Keratinocyte (primary cell): ENCODE data around the gene MAEA. TPM values are rescaled to one million over a fixed set of nuclear protein-coding genes. Genes with fewer than 3 reads are reported as not detected.

ENCODE experiments used
- DNase-seq: peaks from one replicate; pipeline ENCODE4 v3.0.0-alpha.2; 2011; ENCODE audit warnings: low read depth, missing footprints, low spot score
- FAIRE-seq: peaks from 2 replicates; lab custom pipeline; 2011; peaks lifted over from hg19 to GRCh38; lab: Jason Lieb, UNC
- H2AFZ ChIP-seq: 2 replicates; pipeline ENCODE4 v1.6.0; 2012; ENCODE audit warnings: low read length, control low read depth, inconsistent platforms; ENCODE audit not compliant: control insufficient read depth
- H3K27ac ChIP-seq: 2 replicates; pipeline ENCODE4 v1.5.1; 2011; ENCODE audit warnings: low read length; ENCODE audit not compliant: control insufficient read depth, insufficient read depth
- H3K27me3 ChIP-seq: 3 replicates; pipeline ENCODE4 v1.6.0; 2011; ENCODE audit warnings: low read length; ENCODE audit not compliant: control insufficient read depth, insufficient read depth; ENCODE audit errors: extremely low read depth
- H3K36me3 ChIP-seq, 2 experiments: 2 replicates in 1 of 2; 3 replicates in 1 of 2; pipeline ENCODE4 v1.5.1; 2011; ENCODE audit warnings: low read length in 2 of 2, mild to moderate bottlenecking in 1 of 2; ENCODE audit not compliant: control insufficient read depth in 2 of 2, insufficient read depth in 2 of 2; ENCODE audit errors: extremely low read depth in 1 of 2
- H3K4me1 ChIP-seq: 3 replicates; pipeline ENCODE4 v1.5.1; 2011; ENCODE audit warnings: low read length; ENCODE audit not compliant: control insufficient read depth, insufficient read depth; ENCODE audit errors: extremely low read depth
- H3K4me2 ChIP-seq: 3 replicates; pipeline ENCODE4 v1.6.0; 2011; ENCODE audit warnings: low read depth, low read length; ENCODE audit not compliant: control insufficient read depth, insufficient read depth; ENCODE audit errors: extremely low read depth
- H3K4me3 ChIP-seq, 3 experiments: fragments of 200-600 bp in 1 of 3; sonication (generic) in 1 of 3; 2 replicates in 2 of 3; 3 replicates in 1 of 3; pipeline ENCODE4 v1.5.1; 2011 to 2016; ENCODE audit warnings: low read length in 3 of 3, mild to moderate bottlenecking in 3 of 3, control low read depth in 2 of 3, inconsistent platforms in 1 of 3, low read depth in 1 of 3, mixed read lengths in 1 of 3, mixed run types in 1 of 3, moderate library complexity in 1 of 3; ENCODE audit not compliant: control insufficient read depth in 2 of 3, insufficient read depth in 2 of 3; ENCODE audit errors: extremely low read depth in 1 of 3
- H3K79me2 ChIP-seq: 2 replicates; pipeline ENCODE4 v1.6.0; 2012; ENCODE audit warnings: low read length; ENCODE audit not compliant: control insufficient read depth, insufficient read depth
- H3K9ac ChIP-seq: 3 replicates; pipeline ENCODE4 v1.6.0; 2011; ENCODE audit warnings: low read length; ENCODE audit not compliant: control insufficient read depth, insufficient read depth; ENCODE audit errors: extremely low read depth
- H3K9me1 ChIP-seq: 3 replicates; pipeline ENCODE4 v1.6.0; 2011; ENCODE audit warnings: low read length; ENCODE audit not compliant: control insufficient read depth, insufficient read depth; ENCODE audit errors: extremely low read depth
- H3K9me3 ChIP-seq: 2 replicates; pipeline ENCODE4 v1.5.1; 2012; ENCODE audit warnings: low read depth, low read length; ENCODE audit not compliant: control insufficient read depth
- H4K20me1 ChIP-seq: 3 replicates; pipeline ENCODE4 v1.6.0; 2011; ENCODE audit warnings: low read length; ENCODE audit not compliant: control insufficient read depth, insufficient read depth; ENCODE audit errors: extremely low read depth
- EZH2 ChIP-seq: IDR thresholded peaks from one replicate; pipeline ENCODE4 v1.6.1; 2012; ENCODE audit warnings: inconsistent platforms, mild to moderate bottlenecking, low read length, moderate library complexity
- dilution Hi-C: fragments of 300-500 bp; cut with MboI; formaldehyde crosslinking; loops from one replicate; pipeline ENCODE4 v1.7.0; 2020; ENCODE audit warnings: low sequenced_read_pairs; ENCODE audit not compliant: extremely low pct_ligation_motif_present
- polyA plus RNA-seq, 5 experiments: library from polyadenylated mRNA; depleted of rRNA in 3 of 5; stranded (reverse) in 3 of 5; stranded (forward) in 1 of 5; unstranded in 1 of 5; fragments of >200 nt; gene quantifications; 1 replicate in 1 of 5; 2 replicates in 3 of 5; 3 replicates in 1 of 5; pipeline versions ENCODE4 v1.2.1 to v1.2.3, GENCODE V29; 2011 to 2012; ENCODE audit warnings: missing spikeins in 2 of 5, low read depth in 1 of 5, low replicate concordance in 1 of 5
- TF ChIP-seq, protein P1 (sequence below), 3 experiments: IDR thresholded peaks in 1 of 3; conservative IDR thresholded peaks in 1 of 3; optimal IDR thresholded peaks in 1 of 3; 2 replicates in 2 of 3; 3 replicates in 1 of 3; pipeline versions ENCODE3 to v1.5.1; 2011; ENCODE audit warnings: low read length in 3 of 3, mild to moderate bottlenecking in 3 of 3, moderate library complexity in 2 of 3, control low read depth in 1 of 3, inconsistent platforms in 1 of 3; ENCODE audit not compliant: insufficient read depth in 2 of 3; ENCODE audit errors: extremely low read depth in 1 of 3

The MAEA gene
- polyA plus RNA-seq, 1 donor (not counting 4 experiments of a cell fraction or from before 2014, with no cell fraction given): 89.7 TPM

DNA sequence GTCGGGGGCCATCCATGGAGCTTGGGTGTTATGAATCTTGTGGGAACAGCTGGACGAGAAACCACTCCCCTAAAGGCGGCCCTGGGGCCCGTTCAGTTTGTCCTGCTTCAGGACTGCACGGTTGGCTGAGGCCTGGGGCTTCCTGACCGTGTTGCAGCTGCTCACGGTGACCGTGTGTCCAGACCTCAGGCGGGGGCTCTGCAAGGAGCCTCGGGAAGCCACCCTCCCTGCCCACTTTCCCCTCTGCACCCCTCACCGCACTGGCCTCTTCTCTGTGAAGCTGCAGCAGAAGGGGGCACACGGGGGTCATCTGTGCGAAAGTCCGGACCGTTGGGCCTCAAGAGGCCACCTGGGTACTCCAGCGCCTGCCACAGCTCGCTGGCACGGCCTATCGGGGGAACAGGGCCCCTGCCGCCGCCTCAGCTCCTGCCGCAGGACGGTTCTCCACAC is 86.7 kb downstream of the MAEA start:
- Histone ChIP-seq H3K9me1 (no peaks in the 10 kb centered on the region), H4K20me1 (peaks cover 2% of the 10 kb centered on the region), H3K4me3 (no peak overlapping the region), H2AFZ (no peak overlapping the region), H3K27ac (no peak overlapping the region), H3K79me2 (no peaks in the 10 kb centered on the region), H3K27me3 (no peaks in the 10 kb centered on the region), H3K4me1 (no peaks in the 10 kb centered on the region), H3K9me3 (no peaks in the 10 kb centered on the region), H3K36me3 (peaks cover 8 to 12% of the 10 kb centered on the region in 2 experiments), H3K9ac (no peak overlapping the region), H3K4me2 (no peak overlapping the region)
- no peak for FAIRE-seq
- DNase-seq: no peak
- TF ChIP-seq EZH2: no peak
- TF ChIP-seq, protein P1, sequence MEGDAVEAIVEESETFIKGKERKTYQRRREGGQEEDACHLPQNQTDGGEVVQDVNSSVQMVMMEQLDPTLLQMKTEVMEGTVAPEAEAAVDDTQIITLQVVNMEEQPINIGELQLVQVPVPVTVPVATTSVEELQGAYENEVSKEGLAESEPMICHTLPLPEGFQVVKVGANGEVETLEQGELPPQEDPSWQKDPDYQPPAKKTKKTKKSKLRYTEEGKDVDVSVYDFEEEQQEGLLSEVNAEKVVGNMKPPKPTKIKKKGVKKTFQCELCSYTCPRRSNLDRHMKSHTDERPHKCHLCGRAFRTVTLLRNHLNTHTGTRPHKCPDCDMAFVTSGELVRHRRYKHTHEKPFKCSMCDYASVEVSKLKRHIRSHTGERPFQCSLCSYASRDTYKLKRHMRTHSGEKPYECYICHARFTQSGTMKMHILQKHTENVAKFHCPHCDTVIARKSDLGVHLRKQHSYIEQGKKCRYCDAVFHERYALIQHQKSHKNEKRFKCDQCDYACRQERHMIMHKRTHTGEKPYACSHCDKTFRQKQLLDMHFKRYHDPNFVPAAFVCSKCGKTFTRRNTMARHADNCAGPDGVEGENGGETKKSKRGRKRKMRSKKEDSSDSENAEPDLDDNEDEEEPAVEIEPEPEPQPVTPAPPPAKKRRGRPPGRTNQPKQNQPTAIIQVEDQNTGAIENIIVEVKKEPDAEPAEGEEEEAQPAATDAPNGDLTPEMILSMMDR (optimal IDR thresholded peaks at IDR 0.05 in 1 of 3, IDR thresholded peaks at IDR 0.05 in 1 of 3, conservative IDR thresholded peaks at IDR 0.05 in 1 of 3; ENCODE audit: extremely low read depth in 1 of 3, insufficient read depth in 2 of 3, low read length in 3 of 3): no peak
- dilution Hi-C loops: no loop called here

GRCh38 chr4:1376841-1377605 is 87.3 kb downstream of the MAEA start:
- H3K4me1 ChIP-seq: no peaks in the 10 kb centered on the region
- H2AFZ ChIP-seq: no peak overlapping the region
- dilution Hi-C loops: no loop called here
- peaks cover 8 to 15% of the 10 kb centered on the region in 2 experiments for H3K36me3 ChIP-seq
- DNase-seq (no peak), FAIRE-seq (no peak)
- H3K4me3 ChIP-seq: no peak overlapping the region
- no peaks in the 10 kb centered on the region for H3K9me3 ChIP-seq
- no peaks in the 10 kb centered on the region for H3K9me1 ChIP-seq
- no peaks in the 10 kb centered on the region for H3K79me2 ChIP-seq
- no peak overlapping the region for H3K27ac ChIP-seq
- peaks cover 2% of the 10 kb centered on the region for H4K20me1 ChIP-seq
- no peak overlapping the region for H3K4me2 ChIP-seq
- no peaks in the 10 kb centered on the region for H3K27me3 ChIP-seq
- TF ChIP-seq EZH2: no peak
- TF ChIP-seq, protein P1 (optimal IDR thresholded peaks at IDR 0.05 in 1 of 3, IDR thresholded peaks at IDR 0.05 in 1 of 3, conservative IDR thresholded peaks at IDR 0.05 in 1 of 3; ENCODE audit: extremely low read depth in 1 of 3, insufficient read depth in 2 of 3, low read length in 3 of 3): no peak
- no peak overlapping the region for H3K9ac ChIP-seq
